Stimulated activated CD4-positive, alpha-beta T cell treated with anti-CD3 and anti-CD28 coated beads, TNF-alpha, amount 100 ng/mL, for 1 hour (primary cell): ENCODE measurements around the gene ATP2B2.

ENCODE experiments used
- DNase-seq, 3 donors: peaks; one replicate each; pipeline ENCODE4 v3.0.0-alpha.2; 2020; ENCODE audit warnings: low read depth in 3 of 3, low spot score in 1 of 3

Gene ATP2B2

GRCh38 chr3:10470120-10471053, 35.0 kb downstream of the ATP2B2 start:
- DNase-seq, result no peak

GRCh38 chr3:10469441-10470119, 35.8 kb downstream of the ATP2B2 start:
- no peak for DNase-seq

- DNase-seq, result no peak
Measured at GRCh38 chr3:10468613-10469354, 36.6 kb downstream of the ATP2B2 start.

GRCh38 chr3:10467904-10468612, 37.3 kb downstream of the ATP2B2 start:
- DNase-seq, result no peak

GRCh38 chr3:10467204-10467603, 38.2 kb downstream of the ATP2B2 start:
- no peak for DNase-seq

- no peak for DNase-seq
Measured at GRCh38 chr3:10466186-10466585, 39.2 kb downstream of the ATP2B2 start.

- no peak for DNase-seq
Measured at GRCh38 chr3:10465161-10465560, 40.2 kb downstream of the ATP2B2 start.

GRCh38 chr3:10463533-10464434, 41.6 kb downstream of the ATP2B2 start:
- DNase-seq, result no peak

GRCh38 chr3:10462641-10463532, 42.5 kb downstream of the ATP2B2 start:
- no peak for DNase-seq

- DNase-seq, result no peak
Measured at GRCh38 chr3:10460951-10461545, 44.3 kb downstream of the ATP2B2 start.

- DNase-seq, result peak in 1 of 3 donors; percentile 12
Measured at GRCh38 chr3:10459954-10460754, 45.2 kb downstream of the ATP2B2 start.

- no peak for DNase-seq
Measured at GRCh38 chr3:10457560-10457959, 47.8 kb downstream of the ATP2B2 start.

- DNase-seq, result no peak
Measured at GRCh38 chr3:10456981-10457380, 48.4 kb downstream of the ATP2B2 start.

- no peak for DNase-seq
Measured at GRCh38 chr3:10455545-10455914, 49.9 kb downstream of the ATP2B2 start.

GRCh38 chr3:10454907-10455544, 50.4 kb downstream of the ATP2B2 start:
- DNase-seq, result no peak

GRCh38 chr3:10453431-10454163, 51.8 kb downstream of the ATP2B2 start:
- no peak for DNase-seq
